ENCODE results near the gene PLXNA3. TPM values are rescaled to one million over a fixed set of nuclear protein-coding genes. Genes with fewer than 3 reads are reported as not detected.

The PLXNA3 gene
- total RNA-seq, 1 donor, result 26.8 TPM

- no peak for TF ChIP-seq CTCF (IDR thresholded peaks at IDR 0.05; ENCODE audit: insufficient read depth, low read depth, low read length)
- DNase-seq (ENCODE audit: low read depth), result no peak
These were observed 12.4 kb downstream of the PLXNA3 start for GRCh38 chrX:154470434-154470833.

DNA sequence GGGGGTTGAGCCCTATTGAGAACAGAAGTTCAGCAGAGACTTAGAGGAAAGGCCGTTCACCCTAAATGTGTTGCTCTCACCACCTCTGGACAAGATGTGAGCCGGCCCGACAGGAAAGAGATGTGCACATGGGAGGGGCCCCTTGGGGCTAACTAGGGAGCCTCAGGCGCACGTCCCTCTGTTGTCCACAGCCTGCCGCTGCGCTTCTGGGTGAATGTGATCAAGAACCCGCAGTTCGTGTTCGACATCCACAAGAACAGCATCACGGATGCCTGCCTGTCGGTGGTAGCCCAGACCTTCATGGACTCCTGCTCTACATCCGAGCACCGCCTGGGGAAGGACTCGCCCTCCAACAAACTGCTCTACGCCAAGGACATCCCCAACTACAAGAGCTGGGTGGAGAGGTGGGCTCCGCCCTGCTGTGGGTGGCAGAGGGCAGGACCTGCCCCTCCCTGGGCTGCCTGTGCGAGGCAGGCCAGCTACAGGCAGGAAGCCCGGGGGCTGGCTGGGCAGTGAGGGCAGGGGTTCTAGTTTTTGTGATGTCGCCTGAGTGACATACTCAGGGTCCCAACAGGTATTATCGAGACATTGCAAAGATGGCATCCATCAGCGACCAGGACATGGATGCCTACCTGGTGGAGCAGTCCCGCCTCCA, 13.0 kb downstream of the PLXNA3 start:
- DNase-seq (ENCODE audit: low read depth), result no peak
- TF ChIP-seq CTCF (IDR thresholded peaks at IDR 0.05; ENCODE audit: insufficient read depth, low read depth, low read length), result no peak
- no peak overlapping the region for H3K4me3 ChIP-seq (ENCODE audit: low read depth, low read length)

More at GRCh38 chrX:154470434-154470833, 12.4 kb downstream of the PLXNA3 start:
- H3K4me3 ChIP-seq (ENCODE audit: low read depth, low read length), result no peak overlapping the region

GRCh38 chrX:154471839-154472684, 14.0 kb downstream of the PLXNA3 start:
- no peak overlapping the region for H3K4me3 ChIP-seq (ENCODE audit: low read depth, low read length)
- no peak for DNase-seq (ENCODE audit: low read depth)
- no peak for TF ChIP-seq CTCF (IDR thresholded peaks at IDR 0.05; ENCODE audit: insufficient read depth, low read depth, low read length)

DNA sequence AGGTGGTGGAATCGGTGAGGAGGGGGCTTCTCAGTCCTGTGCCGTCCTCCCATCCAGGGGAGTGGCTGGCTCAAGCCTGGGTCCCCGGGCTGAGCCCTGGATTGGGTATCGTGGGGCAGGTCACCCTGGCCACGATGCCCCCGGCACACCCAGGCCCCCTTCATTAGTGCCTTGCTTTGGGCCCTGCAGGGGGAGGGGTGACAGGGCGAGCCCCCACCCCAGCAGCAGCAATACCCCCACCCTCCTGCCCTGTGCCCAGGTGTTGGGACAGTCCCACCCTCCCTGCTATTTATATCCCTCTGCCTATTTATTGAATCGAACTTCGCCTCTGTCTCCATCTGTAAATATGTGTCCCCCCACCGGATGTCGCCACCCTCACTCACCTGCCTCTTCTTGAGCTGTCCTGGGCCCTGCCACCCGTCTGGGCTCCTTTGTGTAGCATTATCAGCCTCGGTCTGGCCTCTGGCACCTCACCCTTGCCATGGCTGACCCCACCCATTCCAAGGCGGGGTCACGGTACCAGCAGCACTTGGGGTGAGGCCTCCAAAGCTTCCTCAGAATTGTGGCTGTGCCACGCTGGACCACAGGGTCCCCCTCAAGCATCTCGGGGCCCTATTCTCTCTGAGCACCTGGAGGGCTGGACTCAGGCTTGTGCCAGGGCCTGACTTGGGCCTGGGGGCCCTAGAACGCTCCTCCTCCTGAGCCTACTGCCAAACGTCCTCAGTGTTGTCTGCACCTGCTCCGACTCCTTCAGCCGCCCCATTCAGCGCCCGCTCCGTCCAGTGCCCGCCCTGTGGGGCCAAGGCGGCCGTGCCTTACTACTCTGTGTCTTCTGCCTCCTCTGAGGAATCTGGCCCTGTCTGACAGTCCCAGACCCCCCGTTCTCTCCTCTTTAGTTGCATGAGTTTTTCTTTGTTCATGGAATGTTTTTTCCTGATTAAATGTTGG, 14.9 kb downstream of the PLXNA3 start:
- DNase-seq (ENCODE audit: low read depth), result no peak
- H3K4me3 ChIP-seq (ENCODE audit: low read depth, low read length), result no peak overlapping the region
- no peak for TF ChIP-seq CTCF (IDR thresholded peaks at IDR 0.05; ENCODE audit: insufficient read depth, low read depth, low read length)

DNA sequence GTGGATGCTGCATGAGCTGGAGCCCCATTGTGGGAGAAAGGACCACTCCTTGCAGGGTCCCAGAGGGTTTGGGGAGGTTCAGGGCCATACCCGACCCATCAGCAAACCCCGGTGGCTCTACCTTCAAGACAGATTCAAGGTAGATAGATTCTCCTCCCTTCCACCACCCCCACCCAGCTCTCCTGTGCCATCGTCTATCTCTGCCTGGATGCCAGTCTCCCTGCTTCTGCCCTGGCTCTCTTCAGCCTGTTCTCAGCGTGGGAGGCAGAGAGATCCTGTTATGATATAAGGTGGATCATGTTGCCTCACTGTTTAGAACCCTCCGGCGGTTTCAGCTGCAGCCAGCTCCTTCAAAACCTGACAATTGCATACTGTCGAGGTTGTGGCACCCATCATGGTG, 15.6 kb downstream of the PLXNA3 start:
- no peak for DNase-seq (ENCODE audit: low read depth)
- no peak overlapping the region for H3K4me3 ChIP-seq (ENCODE audit: low read depth, low read length)
- TF ChIP-seq CTCF (IDR thresholded peaks at IDR 0.05; ENCODE audit: insufficient read depth, low read depth, low read length), result no peak

GRCh38 chrX:154476821-154477220, 18.7 kb downstream of the PLXNA3 start:
- no peak overlapping the region for H3K4me3 ChIP-seq (ENCODE audit: low read depth, low read length)
- TF ChIP-seq CTCF (IDR thresholded peaks at IDR 0.05; ENCODE audit: insufficient read depth, low read depth, low read length), result no peak
- DNase-seq (ENCODE audit: low read depth), result no peak

Measured in fibroblast of villous mesenchyme (primary cell).